A673 (cell line): ENCODE measurements around the gene QKI.

Experiments used
- EZH2 ChIP-seq: fragments of 200-600 bp; sonication (generic); IDR thresholded peaks from 2 replicates; pipeline ENCODE4 v1.6.1; 2017; ENCODE audit warnings: borderline replicate concordance, low read depth, mild to moderate bottlenecking, mixed read lengths, antibody characterized with exemption, low read length; ENCODE audit not compliant: poor library complexity, severe bottlenecking
- TF ChIP-seq, protein P1 (sequence below): fragments of 300-800, 200-600 bp; sonication (generic); conservative IDR thresholded peaks from 2 replicates; pipeline ENCODE4 v1.5.1; 2017; ENCODE audit warnings: low read depth, mild to moderate bottlenecking, antibody characterized with exemption, low read length, moderate library complexity, mixed read lengths

DNA sequence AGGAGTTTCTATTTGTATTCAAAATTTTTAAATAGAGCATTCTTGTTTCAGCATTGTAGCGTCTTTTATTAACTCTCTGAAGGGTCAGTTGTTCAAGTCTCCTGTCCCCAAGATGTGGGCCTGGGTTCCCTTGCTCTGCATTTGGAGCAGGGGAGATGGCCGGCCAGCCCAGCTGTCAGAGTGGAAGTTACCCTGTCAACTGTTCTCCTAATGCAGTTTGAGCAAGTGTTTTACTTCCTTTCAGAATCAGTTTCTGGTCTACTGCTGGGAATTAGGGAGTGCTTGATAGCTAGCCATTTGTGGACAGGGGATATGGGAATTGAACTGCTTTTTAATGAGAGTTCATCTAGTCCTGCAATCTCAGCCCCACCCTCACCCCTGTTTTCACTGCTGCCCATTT is 116.6 kb downstream of the QKI start:
- TF ChIP-seq, protein P1, sequence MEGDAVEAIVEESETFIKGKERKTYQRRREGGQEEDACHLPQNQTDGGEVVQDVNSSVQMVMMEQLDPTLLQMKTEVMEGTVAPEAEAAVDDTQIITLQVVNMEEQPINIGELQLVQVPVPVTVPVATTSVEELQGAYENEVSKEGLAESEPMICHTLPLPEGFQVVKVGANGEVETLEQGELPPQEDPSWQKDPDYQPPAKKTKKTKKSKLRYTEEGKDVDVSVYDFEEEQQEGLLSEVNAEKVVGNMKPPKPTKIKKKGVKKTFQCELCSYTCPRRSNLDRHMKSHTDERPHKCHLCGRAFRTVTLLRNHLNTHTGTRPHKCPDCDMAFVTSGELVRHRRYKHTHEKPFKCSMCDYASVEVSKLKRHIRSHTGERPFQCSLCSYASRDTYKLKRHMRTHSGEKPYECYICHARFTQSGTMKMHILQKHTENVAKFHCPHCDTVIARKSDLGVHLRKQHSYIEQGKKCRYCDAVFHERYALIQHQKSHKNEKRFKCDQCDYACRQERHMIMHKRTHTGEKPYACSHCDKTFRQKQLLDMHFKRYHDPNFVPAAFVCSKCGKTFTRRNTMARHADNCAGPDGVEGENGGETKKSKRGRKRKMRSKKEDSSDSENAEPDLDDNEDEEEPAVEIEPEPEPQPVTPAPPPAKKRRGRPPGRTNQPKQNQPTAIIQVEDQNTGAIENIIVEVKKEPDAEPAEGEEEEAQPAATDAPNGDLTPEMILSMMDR = no peak
- no peak for TF ChIP-seq EZH2
